NB4 (cell line): ENCODE data around the gene RETREG2.

Experiments used
- DNase-seq: peaks from one replicate; pipeline ENCODE4 v3.0.0; 2010; ENCODE audit warnings: low read depth
- H3K4me3 ChIP-seq: one replicate; pipeline ENCODE4 v1.5.1; 2011; ENCODE audit warnings: mild to moderate bottlenecking, low read depth, low read length, moderate library complexity
- CTCF ChIP-seq: IDR thresholded peaks from one replicate; pipeline ENCODE4 v1.5.1; 2012; ENCODE audit warnings: low read depth, low read length
- MAX ChIP-seq: IDR thresholded peaks from 2 replicates; pipeline ENCODE4 v1.6.1; 2011; ENCODE audit warnings: low read depth, low read length
- MYC ChIP-seq: IDR thresholded peaks from 2 replicates; pipeline ENCODE4 v1.6.1; 2011; ENCODE audit warnings: low read depth, low read length
- POLR2A ChIP-seq: IDR thresholded peaks from 2 replicates; pipeline ENCODE4 v1.6.1; 2011; ENCODE audit warnings: mild to moderate bottlenecking; ENCODE audit not compliant: insufficient read length; ENCODE audit errors: extremely low read depth

Gene RETREG2

GRCh38 chr2:219169930-219170654 is 8.0 kb upstream of the RETREG2 start, which contains the start of gene SLC23A3:
SLC23A3 (minus strand) TSS chr2:219170029; CDS start chr2:219169984, 45 bp downstream.
- no peak for DNase-seq
- H3K4me3 ChIP-seq, result no peak within 1 kb of the TSS
- TF ChIP-seq MAX, result no peak
- no peak for TF ChIP-seq CTCF
- TF ChIP-seq MYC, result no peak
- no peak for TF ChIP-seq POLR2A

- peak; percentile 61 for DNase-seq
- peak; percentile 74 for TF ChIP-seq CTCF
- no peak for TF ChIP-seq POLR2A
- TF ChIP-seq MYC, result no peak
- TF ChIP-seq MAX, result no peak
- H3K4me3 ChIP-seq, result no peak overlapping the region
Observed at GRCh38 chr2:219171231-219171651, 6.8 kb upstream of the RETREG2 start.

- DNase-seq, result no peak
- TF ChIP-seq MYC, result no peak
- no peak for TF ChIP-seq POLR2A
- no peak for TF ChIP-seq MAX
- no peak for TF ChIP-seq CTCF
- no peak overlapping the region for H3K4me3 ChIP-seq
Observed at GRCh38 chr2:219172231-219173154, 5.6 kb upstream of the RETREG2 start.

GRCh38 chr2:219173176-219173575 is 4.9 kb upstream of the RETREG2 start:
- no peak for DNase-seq
- H3K4me3 ChIP-seq, result no peak overlapping the region
- TF ChIP-seq CTCF, result no peak
- TF ChIP-seq MYC, result no peak
- no peak for TF ChIP-seq POLR2A
- TF ChIP-seq MAX, result no peak

- no peak for DNase-seq
- TF ChIP-seq CTCF (no peak), MYC (no peak), MAX (no peak), POLR2A (no peak)
- H3K4me3 ChIP-seq, result no peak overlapping the region
Observed at GRCh38 chr2:219174146-219174545, 3.9 kb upstream of the RETREG2 start.
